HEK293 (cell line): ENCODE measurements around the gene LDHD.
A peak's percentile ranks its signal among the peaks of the same experiment; 100 is the strongest.

ENCODE experiments used
- GFI1B ChIP-seq: fragments of 450-650 bp; formaldehyde crosslinking; IDR thresholded peaks from 2 replicates; pipeline ENCODE4 v1.5.1; 2016; ENCODE audit warnings: missing biosample characterization, missing genetic modification characterization
- GLIS2 ChIP-seq: fragments of 450-650 bp; formaldehyde crosslinking; IDR thresholded peaks from 2 replicates; pipeline ENCODE4 v1.5.1; 2016; ENCODE audit warnings: missing biosample characterization, missing genetic modification characterization
- MYNN ChIP-seq: fragments of 450-650 bp; formaldehyde crosslinking; IDR thresholded peaks from 2 replicates; pipeline ENCODE4 v1.5.1; 2016; ENCODE audit warnings: missing biosample characterization, missing genetic modification characterization, borderline replicate concordance
- RBAK ChIP-seq: fragments of 450-650 bp; formaldehyde crosslinking; IDR thresholded peaks from 2 replicates; pipeline ENCODE4 v1.5.1; 2016; ENCODE audit warnings: missing biosample characterization, missing genetic modification characterization
- TCF7L2 ChIP-seq: IDR thresholded peaks from 2 replicates; pipeline ENCODE4 v1.6.1; 2011; ENCODE audit warnings: low read depth, mild to moderate bottlenecking, inconsistent platforms, low read length, moderate library complexity, borderline replicate concordance
- ZBTB48 ChIP-seq: fragments of 450-650 bp; formaldehyde crosslinking; IDR thresholded peaks from 2 replicates; pipeline ENCODE4 v1.5.1; 2016; ENCODE audit warnings: missing biosample characterization, missing genetic modification characterization
- ZNF174 ChIP-seq: fragments of 450-650 bp; formaldehyde crosslinking; IDR thresholded peaks from 2 replicates; pipeline ENCODE4 v1.5.0; 2017; ENCODE audit warnings: missing biosample characterization, mild to moderate bottlenecking, missing genetic modification characterization
- ZNF510 ChIP-seq: fragments of 450-650 bp; formaldehyde crosslinking; IDR thresholded peaks from 2 replicates; pipeline ENCODE4 v1.5.1; 2018; ENCODE audit warnings: mild to moderate bottlenecking, missing genetic modification characterization, missing biosample characterization; ENCODE audit not compliant: insufficient replicate concordance
- ZNF548 ChIP-seq: fragments of 450-650 bp; formaldehyde crosslinking; IDR thresholded peaks from 2 replicates; pipeline ENCODE4 v1.5.1; 2016; ENCODE audit warnings: missing biosample characterization, missing genetic modification characterization
- ZNF596 ChIP-seq: fragments of 450-650 bp; IDR thresholded peaks from 2 replicates; pipeline ENCODE4 v1.5.0; 2018; ENCODE audit warnings: missing biosample characterization, mild to moderate bottlenecking, missing genetic modification characterization, moderate library complexity
- ZNF629 ChIP-seq: fragments of 450-650 bp; formaldehyde crosslinking; IDR thresholded peaks from 2 replicates; pipeline ENCODE4 v1.5.1; 2017; ENCODE audit warnings: missing biosample characterization, missing genetic modification characterization
- ZNF785 ChIP-seq: fragments of 450-650 bp; formaldehyde crosslinking; IDR thresholded peaks from 2 replicates; pipeline ENCODE4 v1.5.1; 2016; ENCODE audit warnings: missing biosample characterization, missing genetic modification characterization
- ZSCAN16 ChIP-seq: fragments of 450-650 bp; formaldehyde crosslinking; IDR thresholded peaks from 2 replicates; pipeline ENCODE4 v1.5.1; 2016; ENCODE audit warnings: missing biosample characterization, missing genetic modification characterization
- ZSCAN30 ChIP-seq: fragments of 450-650 bp; IDR thresholded peaks from 2 replicates; pipeline ENCODE4 v1.5.1; 2018; ENCODE audit warnings: missing biosample characterization, mild to moderate bottlenecking, missing genetic modification characterization, moderate library complexity
- TF ChIP-seq, protein P1 (sequence below): fragments of 450-650 bp; formaldehyde crosslinking; IDR thresholded peaks from 2 replicates; pipeline ENCODE4 v1.5.1; 2016; ENCODE audit warnings: missing biosample characterization, missing genetic modification characterization
- TF ChIP-seq, protein P2 (sequence below): fragments of 450-650 bp; formaldehyde crosslinking; IDR thresholded peaks from 2 replicates; pipeline ENCODE4 v1.5.1; 2016; ENCODE audit warnings: missing biosample characterization, missing genetic modification characterization
- TF ChIP-seq, protein P3 (sequence below): fragments of 450-650 bp; formaldehyde crosslinking; IDR thresholded peaks from 2 replicates; pipeline ENCODE4 v1.5.1; 2016; ENCODE audit warnings: missing biosample characterization, missing genetic modification characterization
- TF ChIP-seq, protein P4 (sequence below): fragments of 450-650 bp; IDR thresholded peaks from 2 replicates; pipeline ENCODE4 v1.5.1; 2018; ENCODE audit warnings: missing biosample characterization, mild to moderate bottlenecking, missing genetic modification characterization
- TF ChIP-seq, protein P5 (sequence below): fragments of 450-650 bp; formaldehyde crosslinking; IDR thresholded peaks from 2 replicates; pipeline ENCODE4 v1.5.1; 2017; ENCODE audit warnings: missing biosample characterization, missing genetic modification characterization
- TF ChIP-seq, protein P6 (sequence below): fragments of 450-650 bp; formaldehyde crosslinking; IDR thresholded peaks from 2 replicates; pipeline ENCODE4 v1.5.1; 2016; ENCODE audit warnings: missing biosample characterization, missing genetic modification characterization
- TF ChIP-seq, protein P7 (sequence below): fragments of 450-650 bp; formaldehyde crosslinking; IDR thresholded peaks from 2 replicates; pipeline ENCODE4 v1.5.1; 2016; ENCODE audit warnings: missing biosample characterization, missing genetic modification characterization
- TF ChIP-seq, protein P8 (sequence below): fragments of 450-650 bp; formaldehyde crosslinking; IDR thresholded peaks from 2 replicates; pipeline ENCODE4 v1.5.1; 2017; ENCODE audit warnings: missing biosample characterization, mild to moderate bottlenecking, missing genetic modification characterization, moderate library complexity

LDHD gene

DNA sequence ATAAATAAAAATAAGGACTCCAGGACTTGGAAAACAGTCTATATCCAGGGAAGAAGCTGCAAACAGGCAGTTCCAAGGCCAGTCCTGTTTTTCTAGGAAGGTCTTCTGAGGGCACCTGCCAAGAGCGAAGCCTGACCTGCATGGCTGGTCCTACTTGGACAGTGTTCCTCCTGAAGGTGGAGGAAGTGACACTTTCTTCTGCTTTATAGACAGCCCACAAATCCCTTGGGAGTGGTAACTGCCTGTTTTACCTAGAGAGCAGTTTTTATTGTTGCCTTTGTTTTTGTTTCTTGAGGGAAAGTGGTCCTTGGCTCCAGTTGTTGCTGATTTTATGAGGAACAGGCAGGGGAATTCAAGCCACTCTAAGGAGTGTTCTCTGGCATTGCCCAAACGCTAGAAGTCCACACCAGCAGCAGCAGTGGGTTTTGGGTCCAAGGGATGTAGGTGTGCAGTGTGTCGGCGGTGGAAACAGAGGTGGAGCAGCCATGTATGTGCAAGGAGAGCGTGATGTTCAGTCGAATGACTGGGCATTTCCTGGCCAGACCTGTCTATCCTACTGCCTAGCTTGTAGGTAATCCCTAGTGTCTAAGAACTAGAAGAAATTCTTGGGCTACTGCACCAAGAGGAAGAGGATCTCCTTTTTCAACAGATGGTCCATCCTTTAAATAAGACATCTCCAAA is 35.3 kb downstream of the LDHD start (continued):
- TF ChIP-seq, protein P1, sequence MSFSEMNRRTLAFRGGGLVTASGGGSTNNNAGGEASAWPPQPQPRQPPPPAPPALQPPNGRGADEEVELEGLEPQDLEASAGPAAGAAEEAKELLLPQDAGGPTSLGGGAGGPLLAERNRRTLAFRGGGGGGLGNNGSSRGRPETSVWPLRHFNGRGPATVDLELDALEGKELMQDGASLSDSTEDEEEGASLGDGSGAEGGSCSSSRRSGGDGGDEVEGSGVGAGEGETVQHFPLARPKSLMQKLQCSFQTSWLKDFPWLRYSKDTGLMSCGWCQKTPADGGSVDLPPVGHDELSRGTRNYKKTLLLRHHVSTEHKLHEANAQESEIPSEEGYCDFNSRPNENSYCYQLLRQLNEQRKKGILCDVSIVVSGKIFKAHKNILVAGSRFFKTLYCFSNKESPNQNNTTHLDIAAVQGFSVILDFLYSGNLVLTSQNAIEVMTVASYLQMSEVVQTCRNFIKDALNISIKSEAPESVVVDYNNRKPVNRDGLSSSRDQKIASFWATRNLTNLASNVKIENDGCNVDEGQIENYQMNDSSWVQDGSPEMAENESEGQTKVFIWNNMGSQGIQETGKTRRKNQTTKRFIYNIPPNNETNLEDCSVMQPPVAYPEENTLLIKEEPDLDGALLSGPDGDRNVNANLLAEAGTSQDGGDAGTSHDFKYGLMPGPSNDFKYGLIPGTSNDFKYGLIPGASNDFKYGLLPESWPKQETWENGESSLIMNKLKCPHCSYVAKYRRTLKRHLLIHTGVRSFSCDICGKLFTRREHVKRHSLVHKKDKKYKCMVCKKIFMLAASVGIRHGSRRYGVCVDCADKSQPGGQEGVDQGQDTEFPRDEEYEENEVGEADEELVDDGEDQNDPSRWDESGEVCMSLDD (tag by site-specific recombination), result no peak
- TF ChIP-seq GFI1B (tag by site-specific recombination), result no peak
- TF ChIP-seq, protein P2, sequence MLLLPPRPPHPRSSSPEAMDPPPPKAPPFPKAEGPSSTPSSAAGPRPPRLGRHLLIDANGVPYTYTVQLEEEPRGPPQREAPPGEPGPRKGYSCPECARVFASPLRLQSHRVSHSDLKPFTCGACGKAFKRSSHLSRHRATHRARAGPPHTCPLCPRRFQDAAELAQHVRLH (tag by site-specific recombination), result 0 out of 2 replicates have a peak, but pooled peaks have one; percentile 42
- no peak for TF ChIP-seq ZNF629 (tag by site-specific recombination)
- no peak for TF ChIP-seq MYNN (tag by site-specific recombination)
- TF ChIP-seq, protein P3, sequence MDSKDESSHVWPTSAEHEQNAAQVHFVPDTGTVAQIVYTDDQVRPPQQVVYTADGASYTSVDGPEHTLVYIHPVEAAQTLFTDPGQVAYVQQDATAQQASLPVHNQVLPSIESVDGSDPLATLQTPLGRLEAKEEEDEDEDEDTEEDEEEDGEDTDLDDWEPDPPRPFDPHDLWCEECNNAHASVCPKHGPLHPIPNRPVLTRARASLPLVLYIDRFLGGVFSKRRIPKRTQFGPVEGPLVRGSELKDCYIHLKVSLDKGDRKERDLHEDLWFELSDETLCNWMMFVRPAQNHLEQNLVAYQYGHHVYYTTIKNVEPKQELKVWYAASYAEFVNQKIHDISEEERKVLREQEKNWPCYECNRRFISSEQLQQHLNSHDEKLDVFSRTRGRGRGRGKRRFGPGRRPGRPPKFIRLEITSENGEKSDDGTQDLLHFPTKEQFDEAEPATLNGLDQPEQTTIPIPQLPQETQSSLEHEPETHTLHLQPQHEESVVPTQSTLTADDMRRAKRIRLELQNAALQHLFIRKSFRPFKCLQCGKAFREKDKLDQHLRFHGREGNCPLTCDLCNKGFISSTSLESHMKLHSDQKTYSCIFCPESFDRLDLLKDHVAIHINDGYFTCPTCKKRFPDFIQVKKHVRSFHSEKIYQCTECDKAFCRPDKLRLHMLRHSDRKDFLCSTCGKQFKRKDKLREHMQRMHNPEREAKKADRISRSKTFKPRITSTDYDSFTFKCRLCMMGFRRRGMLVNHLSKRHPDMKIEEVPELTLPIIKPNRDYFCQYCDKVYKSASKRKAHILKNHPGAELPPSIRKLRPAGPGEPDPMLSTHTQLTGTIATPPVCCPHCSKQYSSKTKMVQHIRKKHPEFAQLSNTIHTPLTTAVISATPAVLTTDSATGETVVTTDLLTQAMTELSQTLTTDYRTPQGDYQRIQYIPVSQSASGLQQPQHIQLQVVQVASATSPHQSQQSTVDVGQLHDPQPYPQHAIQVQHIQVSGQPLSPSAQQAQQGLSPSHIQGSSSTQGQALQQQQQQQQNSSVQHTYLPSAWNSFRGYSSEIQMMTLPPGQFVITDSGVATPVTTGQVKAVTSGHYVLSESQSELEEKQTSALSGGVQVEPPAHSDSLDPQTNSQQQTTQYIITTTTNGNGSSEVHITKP (tag by site-specific recombination), result peak; percentile 48
- TF ChIP-seq ZNF510 (tag by site-specific recombination), result no peak
- TF ChIP-seq ZNF596 (tag by site-specific recombination), result no peak
- no peak for TF ChIP-seq ZSCAN30 (tag by site-specific recombination)
- TF ChIP-seq, protein P4, sequence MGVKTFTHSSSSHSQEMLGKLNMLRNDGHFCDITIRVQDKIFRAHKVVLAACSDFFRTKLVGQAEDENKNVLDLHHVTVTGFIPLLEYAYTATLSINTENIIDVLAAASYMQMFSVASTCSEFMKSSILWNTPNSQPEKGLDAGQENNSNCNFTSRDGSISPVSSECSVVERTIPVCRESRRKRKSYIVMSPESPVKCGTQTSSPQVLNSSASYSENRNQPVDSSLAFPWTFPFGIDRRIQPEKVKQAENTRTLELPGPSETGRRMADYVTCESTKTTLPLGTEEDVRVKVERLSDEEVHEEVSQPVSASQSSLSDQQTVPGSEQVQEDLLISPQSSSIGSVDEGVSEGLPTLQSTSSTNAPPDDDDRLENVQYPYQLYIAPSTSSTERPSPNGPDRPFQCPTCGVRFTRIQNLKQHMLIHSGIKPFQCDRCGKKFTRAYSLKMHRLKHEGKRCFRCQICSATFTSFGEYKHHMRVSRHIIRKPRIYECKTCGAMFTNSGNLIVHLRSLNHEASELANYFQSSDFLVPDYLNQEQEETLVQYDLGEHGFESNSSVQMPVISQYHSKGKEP, result no peak
- no peak for TF ChIP-seq ZBTB48 (tag by site-specific recombination)
- TF ChIP-seq, protein P5, sequence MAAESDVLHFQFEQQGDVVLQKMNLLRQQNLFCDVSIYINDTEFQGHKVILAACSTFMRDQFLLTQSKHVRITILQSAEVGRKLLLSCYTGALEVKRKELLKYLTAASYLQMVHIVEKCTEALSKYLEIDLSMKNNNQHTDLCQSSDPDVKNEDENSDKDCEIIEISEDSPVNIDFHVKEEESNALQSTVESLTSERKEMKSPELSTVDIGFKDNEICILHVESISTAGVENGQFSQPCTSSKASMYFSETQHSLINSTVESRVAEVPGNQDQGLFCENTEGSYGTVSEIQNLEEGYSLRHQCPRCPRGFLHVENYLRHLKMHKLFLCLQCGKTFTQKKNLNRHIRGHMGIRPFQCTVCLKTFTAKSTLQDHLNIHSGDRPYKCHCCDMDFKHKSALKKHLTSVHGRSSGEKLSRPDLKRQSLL (tag by site-specific recombination), result no peak
- no peak for TF ChIP-seq ZNF174 (tag by site-specific recombination)
- TF ChIP-seq GLIS2, result no peak
- TF ChIP-seq ZSCAN16, result no peak
- TF ChIP-seq, protein P6, sequence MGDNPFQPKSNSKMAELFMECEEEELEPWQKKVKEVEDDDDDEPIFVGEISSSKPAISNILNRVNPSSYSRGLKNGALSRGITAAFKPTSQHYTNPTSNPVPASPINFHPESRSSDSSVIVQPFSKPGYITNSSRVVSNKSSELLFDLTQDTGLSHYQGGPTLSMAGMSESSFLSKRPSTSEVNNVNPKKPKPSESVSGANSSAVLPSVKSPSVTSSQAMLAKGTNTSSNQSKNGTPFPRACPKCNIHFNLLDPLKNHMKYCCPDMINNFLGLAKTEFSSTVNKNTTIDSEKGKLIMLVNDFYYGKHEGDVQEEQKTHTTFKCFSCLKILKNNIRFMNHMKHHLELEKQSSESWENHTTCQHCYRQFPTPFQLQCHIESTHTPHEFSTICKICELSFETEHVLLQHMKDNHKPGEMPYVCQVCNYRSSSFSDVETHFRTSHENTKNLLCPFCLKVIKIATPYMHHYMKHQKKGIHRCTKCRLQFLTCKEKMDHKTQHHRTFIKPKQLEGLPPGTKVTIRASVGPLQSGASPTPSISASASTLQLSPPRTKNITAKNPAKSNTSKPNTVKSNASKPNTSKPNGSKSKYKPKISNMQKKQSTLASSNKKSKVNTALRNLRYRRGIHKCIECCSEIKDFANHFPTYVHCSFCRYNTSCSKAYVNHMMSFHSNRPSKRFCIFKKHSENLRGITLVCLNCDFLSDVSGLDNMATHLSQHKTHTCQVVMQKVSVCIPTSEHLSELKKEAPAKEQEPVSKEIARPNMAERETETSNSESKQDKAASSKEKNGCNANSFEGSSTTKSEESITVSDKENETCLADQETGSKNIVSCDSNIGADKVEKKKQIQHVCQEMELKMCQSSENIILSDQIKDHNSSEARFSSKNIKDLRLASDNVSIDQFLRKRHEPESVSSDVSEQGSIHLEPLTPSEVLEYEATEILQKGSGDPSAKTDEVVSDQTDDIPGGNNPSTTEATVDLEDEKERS, result no peak
- TF ChIP-seq, protein P7, sequence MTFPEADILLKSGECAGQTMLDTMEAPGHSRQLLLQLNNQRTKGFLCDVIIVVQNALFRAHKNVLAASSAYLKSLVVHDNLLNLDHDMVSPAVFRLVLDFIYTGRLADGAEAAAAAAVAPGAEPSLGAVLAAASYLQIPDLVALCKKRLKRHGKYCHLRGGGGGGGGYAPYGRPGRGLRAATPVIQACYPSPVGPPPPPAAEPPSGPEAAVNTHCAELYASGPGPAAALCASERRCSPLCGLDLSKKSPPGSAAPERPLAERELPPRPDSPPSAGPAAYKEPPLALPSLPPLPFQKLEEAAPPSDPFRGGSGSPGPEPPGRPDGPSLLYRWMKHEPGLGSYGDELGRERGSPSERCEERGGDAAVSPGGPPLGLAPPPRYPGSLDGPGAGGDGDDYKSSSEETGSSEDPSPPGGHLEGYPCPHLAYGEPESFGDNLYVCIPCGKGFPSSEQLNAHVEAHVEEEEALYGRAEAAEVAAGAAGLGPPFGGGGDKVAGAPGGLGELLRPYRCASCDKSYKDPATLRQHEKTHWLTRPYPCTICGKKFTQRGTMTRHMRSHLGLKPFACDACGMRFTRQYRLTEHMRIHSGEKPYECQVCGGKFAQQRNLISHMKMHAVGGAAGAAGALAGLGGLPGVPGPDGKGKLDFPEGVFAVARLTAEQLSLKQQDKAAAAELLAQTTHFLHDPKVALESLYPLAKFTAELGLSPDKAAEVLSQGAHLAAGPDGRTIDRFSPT (tag by site-specific recombination), result no peak
- no peak for TF ChIP-seq RBAK (tag by site-specific recombination)
- no peak for TF ChIP-seq TCF7L2
- TF ChIP-seq ZNF785, result no peak
- no peak for TF ChIP-seq ZNF548 (tag by site-specific recombination)
- TF ChIP-seq, protein P8, sequence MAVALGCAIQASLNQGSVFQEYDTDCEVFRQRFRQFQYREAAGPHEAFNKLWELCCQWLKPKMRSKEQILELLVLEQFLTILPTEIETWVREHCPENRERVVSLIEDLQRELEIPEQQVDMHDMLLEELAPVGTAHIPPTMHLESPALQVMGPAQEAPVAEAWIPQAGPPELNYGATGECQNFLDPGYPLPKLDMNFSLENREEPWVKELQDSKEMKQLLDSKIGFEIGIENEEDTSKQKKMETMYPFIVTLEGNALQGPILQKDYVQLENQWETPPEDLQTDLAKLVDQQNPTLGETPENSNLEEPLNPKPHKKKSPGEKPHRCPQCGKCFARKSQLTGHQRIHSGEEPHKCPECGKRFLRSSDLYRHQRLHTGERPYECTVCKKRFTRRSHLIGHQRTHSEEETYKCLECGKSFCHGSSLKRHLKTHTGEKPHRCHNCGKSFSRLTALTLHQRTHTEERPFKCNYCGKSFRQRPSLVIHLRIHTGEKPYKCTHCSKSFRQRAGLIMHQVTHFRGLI (tag by site-specific recombination), result no peak
